ENCODE data around the gene INO80D.

INO80D gene

GRCh38 chr2:205954707-205955106, 131.3 kb downstream of the INO80D start:
- TF ChIP-seq CTCF (IDR thresholded peaks at IDR 0.05) = no peak

- no peak for TF ChIP-seq CTCF (IDR thresholded peaks at IDR 0.05)
Measured at GRCh38 chr2:205952282-205952681, 133.7 kb downstream of the INO80D start.

- TF ChIP-seq CTCF (IDR thresholded peaks at IDR 0.05) = no peak
Measured at GRCh38 chr2:205948883-205949282, 137.1 kb downstream of the INO80D start.

GRCh38 chr2:205948496-205948837, 137.5 kb downstream of the INO80D start:
- TF ChIP-seq CTCF (IDR thresholded peaks at IDR 0.05) = no peak

- peak; percentile 92 for TF ChIP-seq CTCF (IDR thresholded peaks at IDR 0.05)
Measured at GRCh38 chr2:205947621-205948495, 138.1 kb downstream of the INO80D start.

- TF ChIP-seq CTCF (IDR thresholded peaks at IDR 0.05) = no peak
Measured at GRCh38 chr2:205946226-205946625, 139.7 kb downstream of the INO80D start.

All from LNCAP (cell line).